A549 treated with RU486 at 1 μM for 4 hours (cell line): ENCODE measurements around the gene TYMS. TPM values are rescaled to one million over a fixed set of nuclear protein-coding genes. Genes with fewer than 3 reads are reported as not detected.

Source experiments
- total RNA-seq: library from RNA; stranded (reverse); fragments of 200-300 nt; extraction: Qiagen RNA extraction; gene quantifications from 5 replicates; pipeline ENCODE4 v1.2.3, GENCODE V29; 2022; ENCODE audit warnings: low read depth

Gene TYMS
- 154 to 183 TPM (median 172 TPM) in 5 replicates for total RNA-seq

DNA sequence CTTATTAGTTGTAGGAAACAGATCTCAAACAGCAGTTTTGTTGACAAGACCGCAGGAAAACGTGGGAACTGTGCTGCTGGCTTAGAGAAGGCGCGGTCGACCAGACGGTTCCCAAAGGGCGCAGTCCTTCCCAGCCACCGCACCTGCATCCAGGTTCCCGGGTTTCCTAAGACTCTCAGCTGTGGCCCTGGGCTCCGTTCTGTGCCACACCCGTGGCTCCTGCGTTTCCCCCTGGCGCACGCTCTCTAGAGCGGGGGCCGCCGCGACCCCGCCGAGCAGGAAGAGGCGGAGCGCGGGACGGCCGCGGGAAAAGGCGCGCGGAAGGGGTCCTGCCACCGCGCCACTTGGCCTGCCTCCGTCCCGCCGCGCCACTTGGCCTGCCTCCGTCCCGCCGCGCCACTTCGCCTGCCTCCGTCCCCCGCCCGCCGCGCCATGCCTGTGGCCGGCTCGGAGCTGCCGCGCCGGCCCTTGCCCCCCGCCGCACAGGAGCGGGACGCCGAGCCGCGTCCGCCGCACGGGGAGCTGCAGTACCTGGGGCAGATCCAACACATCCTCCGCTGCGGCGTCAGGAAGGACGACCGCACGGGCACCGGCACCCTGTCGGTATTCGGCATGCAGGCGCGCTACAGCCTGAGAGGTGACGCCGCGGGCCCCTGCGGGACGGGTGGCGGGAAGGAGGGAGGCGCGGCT, at the start of gene TYMS:
TYMS (plus strand) TSS at position 343 of the 690 bp plus-strand sequence; CDS start at position 433, 90 bp downstream.

DNA sequence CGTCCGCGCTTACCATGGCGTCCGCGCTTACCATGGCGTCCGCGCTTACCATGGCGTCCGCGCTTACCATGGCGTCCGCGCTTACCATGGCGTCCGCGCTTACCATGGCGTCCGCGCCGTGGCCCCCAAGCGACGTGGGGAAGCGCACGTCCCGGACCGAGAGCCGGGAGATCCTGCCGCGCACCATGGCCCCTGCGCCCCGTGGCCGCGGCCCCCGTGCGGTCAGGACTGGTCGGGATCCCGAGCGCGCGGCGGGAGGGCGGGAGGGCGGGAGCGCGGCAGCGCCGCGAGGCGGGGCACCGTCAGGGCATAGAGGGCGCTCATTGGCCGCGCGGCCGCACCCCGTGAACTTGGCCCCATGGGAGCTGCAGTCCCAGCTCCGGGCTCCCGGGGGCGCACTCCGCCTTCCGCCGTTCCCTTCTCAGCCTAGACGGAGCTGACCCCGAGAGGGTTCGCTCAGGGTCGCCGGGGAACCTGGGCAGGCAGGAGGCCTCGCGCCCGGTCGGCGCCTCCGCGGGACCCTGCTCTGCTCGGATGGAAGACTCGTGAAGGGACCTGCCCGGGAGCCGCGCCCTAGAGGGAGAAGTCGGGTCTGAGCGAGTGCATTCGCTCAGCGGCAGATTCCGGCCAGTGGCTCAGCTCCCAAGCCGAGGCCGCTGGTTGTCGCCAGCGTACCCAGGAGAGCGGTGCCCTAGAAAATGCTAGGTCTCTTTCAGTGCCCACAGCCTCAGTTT, 55.1 kb downstream of the TYMS start, which contains the start of gene ENOSF1:
ENOSF1 (minus strand) TSS at position 230 of the 734 bp plus-strand sequence; CDS start at position 187, 43 bp downstream.

Other genes with a start within 250 kb of the TYMS start
- gene COLEC12, start 157.0 kb upstream of the TYMS start, total RNA-seq: 0.02 to 0.05 TPM (median 0.05 TPM) in 3 of 5 replicates, not detected in the others
- gene CETN1, start 77.3 kb upstream of the TYMS start, total RNA-seq: not detected in 5 replicates
- gene CLUL1, start 60.7 kb upstream of the TYMS start, total RNA-seq: not detected in 5 replicates
- gene ENOSF1, start 55.0 kb downstream of the TYMS start, total RNA-seq: 18.4 to 26.6 TPM (median 24.0 TPM) in 5 replicates
- gene YES1, start 154.6 kb downstream of the TYMS start, total RNA-seq: 10.9 to 31.3 TPM (median 24.3 TPM) in 5 replicates
- gene ADCYAP1, start 247.2 kb downstream of the TYMS start, total RNA-seq: not detected in 5 replicates